ENCODE data around the gene RGS6.
A peak's percentile ranks its signal among the peaks of the same experiment; 100 is the strongest.

RGS6 gene

GRCh38 chr14:72104011-72104613, 171.9 kb downstream of the RGS6 start:
- peak; percentile 56 for TF ChIP-seq CTCF (IDR thresholded peaks at IDR 0.05; ENCODE audit: low read depth, low read length)
- H3K4me3 ChIP-seq (ENCODE audit: low read depth, low read length): no peak overlapping the region

- TF ChIP-seq CTCF (IDR thresholded peaks at IDR 0.05; ENCODE audit: low read depth, low read length): no peak
- no peak overlapping the region for H3K4me3 ChIP-seq (ENCODE audit: low read depth, low read length)
Observed at GRCh38 chr14:72111911-72112310, 179.7 kb downstream of the RGS6 start.

GRCh38 chr14:72118841-72119240, 186.6 kb downstream of the RGS6 start:
- no peak for TF ChIP-seq CTCF (IDR thresholded peaks at IDR 0.05; ENCODE audit: low read depth, low read length)
- H3K4me3 ChIP-seq (ENCODE audit: low read depth, low read length): no peak overlapping the region

- no peak overlapping the region for H3K4me3 ChIP-seq (ENCODE audit: low read depth, low read length)
- TF ChIP-seq CTCF (IDR thresholded peaks at IDR 0.05; ENCODE audit: low read depth, low read length): no peak
Observed at GRCh38 chr14:72120315-72120714, 188.1 kb downstream of the RGS6 start.

- H3K4me3 ChIP-seq (ENCODE audit: low read depth, low read length): no peak overlapping the region
- TF ChIP-seq CTCF (IDR thresholded peaks at IDR 0.05; ENCODE audit: low read depth, low read length): no peak
Observed at GRCh38 chr14:72123755-72124154, 191.5 kb downstream of the RGS6 start.

GRCh38 chr14:72124171-72124570, 191.9 kb downstream of the RGS6 start:
- H3K4me3 ChIP-seq (ENCODE audit: low read depth, low read length): no peak overlapping the region
- TF ChIP-seq CTCF (IDR thresholded peaks at IDR 0.05; ENCODE audit: low read depth, low read length): no peak

- no peak for TF ChIP-seq CTCF (IDR thresholded peaks at IDR 0.05; ENCODE audit: low read depth, low read length)
- H3K4me3 ChIP-seq (ENCODE audit: low read depth, low read length): no peak overlapping the region
Observed at GRCh38 chr14:72126091-72126490, 193.9 kb downstream of the RGS6 start.

Measured in WI38 (cell line).